Body of pancreas (tissue), 4 donors: ENCODE data around the gene RAD21L1.

Experiments used
- POLR2A ChIP-seq, 3 donors: fragments of 450-650 bp; IDR thresholded peaks; one replicate each; pipeline ENCODE4 v1.6.1; 2016; ENCODE audit warnings: antibody characterized with exemption in 3 of 3, mild to moderate bottlenecking in 2 of 3
- TF ChIP-seq, protein P1 (sequence below), 7 experiments: fragments of 450-650 bp in 4 of 7; fragments of 200-600 bp in 3 of 7; sonication (generic) in 3 of 7; IDR thresholded peaks; one replicate each; pipeline ENCODE4 v1.5.1; 2016 to 2019; ENCODE audit warnings: antibody characterized with exemption in 7 of 7

DNA sequence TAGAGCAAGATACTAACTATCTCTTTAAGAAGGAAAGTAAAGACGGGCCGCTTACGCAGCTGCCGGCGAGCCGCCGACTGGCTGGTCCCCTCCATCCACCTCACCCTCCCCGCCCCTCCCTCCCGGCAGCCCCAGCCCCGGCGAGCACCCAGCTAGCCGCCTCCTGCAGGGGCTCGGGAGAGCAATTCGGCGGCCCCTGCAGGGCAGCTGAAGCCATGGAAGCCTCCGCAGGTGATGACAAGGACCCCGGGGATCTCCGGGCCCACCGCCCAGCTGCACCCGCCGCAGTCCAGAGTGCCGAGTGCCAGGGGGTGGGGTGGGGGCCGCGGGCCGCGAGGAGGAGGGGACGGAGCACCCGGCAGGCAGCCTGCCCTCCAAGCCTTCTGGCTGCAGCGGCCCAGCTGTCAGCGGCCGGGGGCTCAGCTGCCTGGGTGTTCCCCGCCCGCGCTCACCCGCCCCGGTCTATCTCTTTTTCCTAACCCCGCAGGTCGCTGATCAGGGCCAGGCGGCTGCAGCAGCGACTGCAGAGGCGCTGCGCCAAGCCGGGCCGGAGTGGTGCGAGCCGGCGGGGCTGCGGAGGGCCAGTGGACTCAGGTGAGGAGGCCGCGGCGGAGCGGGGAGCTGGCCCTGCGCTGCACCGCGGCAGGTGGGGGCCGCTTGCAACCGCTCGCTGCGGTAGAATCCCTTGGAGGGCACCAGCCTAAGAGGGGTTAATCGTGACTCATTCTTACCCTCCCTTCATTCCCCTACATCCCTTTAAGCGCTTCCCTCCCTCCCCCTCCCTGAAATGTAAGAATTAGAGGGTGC lies 40.5 kb downstream of the RAD21L1 start, which contains the start of gene SNPH:
- TF ChIP-seq, protein P1, sequence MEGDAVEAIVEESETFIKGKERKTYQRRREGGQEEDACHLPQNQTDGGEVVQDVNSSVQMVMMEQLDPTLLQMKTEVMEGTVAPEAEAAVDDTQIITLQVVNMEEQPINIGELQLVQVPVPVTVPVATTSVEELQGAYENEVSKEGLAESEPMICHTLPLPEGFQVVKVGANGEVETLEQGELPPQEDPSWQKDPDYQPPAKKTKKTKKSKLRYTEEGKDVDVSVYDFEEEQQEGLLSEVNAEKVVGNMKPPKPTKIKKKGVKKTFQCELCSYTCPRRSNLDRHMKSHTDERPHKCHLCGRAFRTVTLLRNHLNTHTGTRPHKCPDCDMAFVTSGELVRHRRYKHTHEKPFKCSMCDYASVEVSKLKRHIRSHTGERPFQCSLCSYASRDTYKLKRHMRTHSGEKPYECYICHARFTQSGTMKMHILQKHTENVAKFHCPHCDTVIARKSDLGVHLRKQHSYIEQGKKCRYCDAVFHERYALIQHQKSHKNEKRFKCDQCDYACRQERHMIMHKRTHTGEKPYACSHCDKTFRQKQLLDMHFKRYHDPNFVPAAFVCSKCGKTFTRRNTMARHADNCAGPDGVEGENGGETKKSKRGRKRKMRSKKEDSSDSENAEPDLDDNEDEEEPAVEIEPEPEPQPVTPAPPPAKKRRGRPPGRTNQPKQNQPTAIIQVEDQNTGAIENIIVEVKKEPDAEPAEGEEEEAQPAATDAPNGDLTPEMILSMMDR (IDR thresholded peaks at IDR 0.05): no peak
- TF ChIP-seq POLR2A (IDR thresholded peaks at IDR 0.05): peak in 1 of 3 donors; percentile 30
